ENCODE data around the gene C12orf57. TPM values are rescaled to one million over a fixed set of nuclear protein-coding genes. Genes with fewer than 3 reads are reported as not detected.

The C12orf57 gene
- polyA plus RNA-seq, 2 of the 4 experiments (the other 2 are of a cell fraction) = 261 to 466 TPM

GRCh38 chr12:6904280-6905276, 39.2 kb upstream of the C12orf57 start, which contains the start of gene LRRC23:
Gene LRRC23 (plus strand): TSS chr12:6904822. CDS start chr12:6905634, 812 bp downstream.
- 9% methylated on average over 31 of the region's 34 CpGs for WGBS (ENCODE audit: missing lambda C conversion rate)
- CTCF ChIA-PET = interaction anchor here (1.1 to 22.2 kb wide), 6 partner anchors 10 to 57 kb away, joined by 3 to 232 read pairs (median 36); partner anchors contain the start of genes SPSB2 and TPI1
- TF ChIP-seq MAZ (IDR thresholded peaks at IDR 0.05; ENCODE audit: borderline replicate concordance, low read depth, low read length) (no peak), POLR2A (IDR thresholded peaks at IDR 0.05; ENCODE audit: low read length) (peak; percentile 71), FOSL2 (IDR thresholded peaks at IDR 0.05) (no peak), FOSL2 (CRISPR knock-in tag; IDR thresholded peaks at IDR 0.05) (peak; percentile 33; the same call in 1 of the 2 replicates), CHD4 (IDR thresholded peaks at IDR 0.05; ENCODE audit: borderline replicate concordance) (no peak), MAFK (IDR thresholded peaks at IDR 0.05; ENCODE audit: partially characterized antibody) (no peak), ZFP36 (IDR thresholded peaks at IDR 0.05; ENCODE audit: borderline replicate concordance, partially characterized antibody) (no peak), RNF2 (IDR thresholded peaks at IDR 0.05; ENCODE audit: borderline replicate concordance, low read depth) (no peak), RCOR1 (IDR thresholded peaks at IDR 0.05; ENCODE audit: low read depth, low read length) (no peak), TFCP2L1 (CRISPR knock-in tag; IDR thresholded peaks at IDR 0.05) (no peak), RAD21 (conservative IDR thresholded peaks at IDR 0.05 in 1 of 2, IDR thresholded peaks at IDR 0.05 in 1 of 2) (no peak), HOXB13 (CRISPR knock-in tag; IDR thresholded peaks at IDR 0.05; ENCODE audit: low read depth) (no peak), NPAS2 (CRISPR knock-in tag; IDR thresholded peaks at IDR 0.05; ENCODE audit: borderline replicate concordance) (no peak), MAX (IDR thresholded peaks at IDR 0.05) (peak; percentile 29), FOSB (CRISPR knock-in tag; IDR thresholded peaks at IDR 0.05) (no peak), ZNF302 (CRISPR knock-in tag; IDR thresholded peaks at IDR 0.05) (no peak), RARB (CRISPR knock-in tag; IDR thresholded peaks at IDR 0.05) (no peak), SMC3 (IDR thresholded peaks at IDR 0.05) (no peak), PHF8 (IDR thresholded peaks at IDR 0.05; ENCODE audit: borderline replicate concordance, low read depth) (peak; percentile 54; the same call in 1 of the 2 replicates), CEBPB (IDR thresholded peaks at IDR 0.05) (peak in 1 of 2 experiments; percentile 64; a peak in 2 of 4 replicates), HOXA7 (CRISPR knock-in tag; IDR thresholded peaks at IDR 0.05) (no peak), EHMT2 (IDR thresholded peaks at IDR 0.05; ENCODE audit: low read depth) (no peak), ESRRA (IDR thresholded peaks at IDR 0.05; ENCODE audit: borderline replicate concordance, low read length) (no peak), JUNB (IDR thresholded peaks at IDR 0.05) (no peak), CBX2 (IDR thresholded peaks at IDR 0.05; ENCODE audit: borderline replicate concordance, low read depth) (no peak), ATOH8 (CRISPR knock-in tag; IDR thresholded peaks at IDR 0.05; ENCODE audit: low read depth) (no peak), KDM5A (IDR thresholded peaks at IDR 0.05) (no peak), HEYL (CRISPR knock-in tag; IDR thresholded peaks at IDR 0.05) (no peak), CHD2 (IDR thresholded peaks at IDR 0.05; ENCODE audit: low read length, partially characterized antibody) (no peak), EHF (CRISPR knock-in tag; IDR thresholded peaks at IDR 0.05) (no peak), REST (IDR thresholded peaks at IDR 0.05) (no peak), BHLHE40 (IDR thresholded peaks at IDR 0.05; ENCODE audit: low read depth, low read length) (no peak), HOXB5 (CRISPR knock-in tag; IDR thresholded peaks at IDR 0.05) (0 out of 2 replicates have a peak, but pooled peaks have one; percentile 17), HDAC2 (IDR thresholded peaks at IDR 0.05) (no peak), BCL3 (IDR thresholded peaks at IDR 0.05) (0 out of 3 replicates have a peak, but pooled peaks have one; percentile 26), NFE2L2 (conservative IDR thresholded peaks at IDR 0.05; ENCODE audit: low read length) (no peak)

More at GRCh38 chr12:6904280-6905276, 39.2 kb upstream of the C12orf57 start, which contains the start of gene LRRC23:
- Histone ChIP-seq H3K27ac (peak within 1 kb of the TSS; percentile 82 to 91), H3K4me3 (peak within 1 kb of the TSS; percentile 78), H3K4me2 (peak within 1 kb of the TSS; percentile 95), H3K4me1 (peaks cover 11% of the 10 kb centered on the region; the same call in 2 of the 3 replicates), H3K9me3 (no peaks in the 10 kb centered on the region)
- FAIRE-seq (peak; percentile 94), ATAC-seq (peak; percentile 94 to 97), DNase-seq (ENCODE audit: low read depth in 1 of 2, low spot score in 1 of 2) (peak; percentile 95 to 98)
- POLR2A ChIA-PET = interaction anchor here (0.7 to 2.5 kb wide), 7 partner anchors 10 to 215 kb away, joined by 3 to 10 read pairs (median 5); partner anchors contain the start of genes C12orf57, ENO2, RNU7-1 and SPSB2

All from A549 (cell line).